ENCODE data around the gene KLHL29.

Gene KLHL29

GRCh38 chr2:23592061-23592685 is 207.2 kb downstream of the KLHL29 start:
- no peaks in the 10 kb centered on the region for H3K9me3 ChIP-seq (ENCODE audit: control insufficient read depth, insufficient read depth, low read length)
- no peak overlapping the region for H3K9ac ChIP-seq (ENCODE audit: low read depth, low read length)
- H3K4me1 ChIP-seq (ENCODE audit: insufficient read depth, low read length): no peaks in the 10 kb centered on the region
- H3K36me3 ChIP-seq (ENCODE audit: insufficient read depth, low read length): no peaks in the 10 kb centered on the region; the same call in 1 of the 2 replicates

GRCh38 chr2:23592898-23593751 is 208.1 kb downstream of the KLHL29 start:
- Histone ChIP-seq H3K9ac (ENCODE audit: low read depth, low read length) (no peak overlapping the region), H3K9me3 (ENCODE audit: control insufficient read depth, insufficient read depth, low read length) (no peaks in the 10 kb centered on the region), H3K36me3 (ENCODE audit: insufficient read depth, low read length) (no peaks in the 10 kb centered on the region; the same call in 1 of the 2 replicates), H3K4me1 (ENCODE audit: insufficient read depth, low read length) (no peaks in the 10 kb centered on the region)

GRCh38 chr2:23593752-23594459 is 208.9 kb downstream of the KLHL29 start:
- H3K36me3 ChIP-seq (ENCODE audit: insufficient read depth, low read length): no peaks in the 10 kb centered on the region; the same call in 1 of the 2 replicates
- no peaks in the 10 kb centered on the region for H3K9me3 ChIP-seq (ENCODE audit: control insufficient read depth, insufficient read depth, low read length)
- no peak overlapping the region for H3K9ac ChIP-seq (ENCODE audit: low read depth, low read length)
- no peaks in the 10 kb centered on the region for H3K4me1 ChIP-seq (ENCODE audit: insufficient read depth, low read length)

- H3K9me3 ChIP-seq (ENCODE audit: control insufficient read depth, insufficient read depth, low read length): no peaks in the 10 kb centered on the region
- no peak overlapping the region for H3K9ac ChIP-seq (ENCODE audit: low read depth, low read length)
- no peaks in the 10 kb centered on the region for H3K4me1 ChIP-seq (ENCODE audit: insufficient read depth, low read length)
- H3K36me3 ChIP-seq (ENCODE audit: insufficient read depth, low read length): no peaks in the 10 kb centered on the region; the same call in 1 of the 2 replicates
These were observed 209.5 kb downstream of the KLHL29 start for GRCh38 chr2:23594460-23594825.

GRCh38 chr2:23595021-23595420 is 210.0 kb downstream of the KLHL29 start:
- Histone ChIP-seq H3K9ac (ENCODE audit: low read depth, low read length) (no peak overlapping the region), H3K4me1 (ENCODE audit: insufficient read depth, low read length) (no peaks in the 10 kb centered on the region), H3K9me3 (ENCODE audit: control insufficient read depth, insufficient read depth, low read length) (no peaks in the 10 kb centered on the region), H3K36me3 (ENCODE audit: insufficient read depth, low read length) (no peaks in the 10 kb centered on the region; the same call in 1 of the 2 replicates)

GRCh38 chr2:23595601-23596251 is 210.7 kb downstream of the KLHL29 start:
- Histone ChIP-seq H3K36me3 (ENCODE audit: insufficient read depth, low read length) (no peaks in the 10 kb centered on the region; the same call in 1 of the 2 replicates), H3K9me3 (ENCODE audit: control insufficient read depth, insufficient read depth, low read length) (no peaks in the 10 kb centered on the region), H3K9ac (ENCODE audit: low read depth, low read length) (no peak overlapping the region), H3K4me1 (ENCODE audit: insufficient read depth, low read length) (no peaks in the 10 kb centered on the region)

GRCh38 chr2:23596316-23596885 is 211.4 kb downstream of the KLHL29 start:
- H3K9me3 ChIP-seq (ENCODE audit: control insufficient read depth, insufficient read depth, low read length): no peaks in the 10 kb centered on the region
- H3K4me1 ChIP-seq (ENCODE audit: insufficient read depth, low read length): no peaks in the 10 kb centered on the region
- no peaks in the 10 kb centered on the region; the same call in 1 of the 2 replicates for H3K36me3 ChIP-seq (ENCODE audit: insufficient read depth, low read length)
- H3K9ac ChIP-seq (ENCODE audit: low read depth, low read length): no peak overlapping the region

- Histone ChIP-seq H3K9ac (ENCODE audit: low read depth, low read length) (no peak overlapping the region), H3K36me3 (ENCODE audit: insufficient read depth, low read length) (no peaks in the 10 kb centered on the region; the same call in 1 of the 2 replicates), H3K9me3 (ENCODE audit: control insufficient read depth, insufficient read depth, low read length) (no peaks in the 10 kb centered on the region), H3K4me1 (ENCODE audit: insufficient read depth, low read length) (no peaks in the 10 kb centered on the region; the same call in 1 of the 2 replicates)
These were observed 212.7 kb downstream of the KLHL29 start for GRCh38 chr2:23597687-23598086.

- H3K36me3 ChIP-seq (ENCODE audit: insufficient read depth, low read length): peaks cover 2% of the 10 kb centered on the region; the same call in 1 of the 2 replicates
- no peak overlapping the region for H3K9ac ChIP-seq (ENCODE audit: low read depth, low read length)
- H3K9me3 ChIP-seq (ENCODE audit: control insufficient read depth, insufficient read depth, low read length): no peaks in the 10 kb centered on the region
- no peaks in the 10 kb centered on the region; the same call in 1 of the 2 replicates for H3K4me1 ChIP-seq (ENCODE audit: insufficient read depth, low read length)
These were observed 214.0 kb downstream of the KLHL29 start for GRCh38 chr2:23599006-23599405.

- Histone ChIP-seq H3K36me3 (ENCODE audit: insufficient read depth, low read length) (0 out of 2 replicates have a peak, but pooled peaks cover 2% of the 10 kb centered on the region), H3K4me1 (ENCODE audit: insufficient read depth, low read length) (no peaks in the 10 kb centered on the region; the same call in 1 of the 2 replicates), H3K9ac (ENCODE audit: low read depth, low read length) (no peak overlapping the region), H3K9me3 (ENCODE audit: control insufficient read depth, insufficient read depth, low read length) (no peaks in the 10 kb centered on the region)
These were observed 214.7 kb downstream of the KLHL29 start for GRCh38 chr2:23599667-23600066.

GRCh38 chr2:23600346-23600745 is 215.4 kb downstream of the KLHL29 start:
- Histone ChIP-seq H3K9me3 (ENCODE audit: control insufficient read depth, insufficient read depth, low read length) (no peaks in the 10 kb centered on the region), H3K36me3 (ENCODE audit: insufficient read depth, low read length) (0 out of 2 replicates have a peak, but pooled peaks cover 2% of the 10 kb centered on the region), H3K4me1 (ENCODE audit: insufficient read depth, low read length) (no peaks in the 10 kb centered on the region; the same call in 1 of the 2 replicates), H3K9ac (ENCODE audit: low read depth, low read length) (no peak overlapping the region)

GRCh38 chr2:23601301-23601965 is 216.5 kb downstream of the KLHL29 start:
- 0 out of 2 replicates have a peak, but pooled peaks cover 2% of the 10 kb centered on the region for H3K36me3 ChIP-seq (ENCODE audit: insufficient read depth, low read length)
- H3K4me1 ChIP-seq (ENCODE audit: insufficient read depth, low read length): no peaks in the 10 kb centered on the region; the same call in 1 of the 2 replicates
- H3K9ac ChIP-seq (ENCODE audit: low read depth, low read length): no peak overlapping the region
- peaks cover under 1% of the 10 kb centered on the region for H3K9me3 ChIP-seq (ENCODE audit: control insufficient read depth, insufficient read depth, low read length)

GRCh38 chr2:23602116-23602515 is 217.1 kb downstream of the KLHL29 start:
- no peak overlapping the region for H3K9ac ChIP-seq (ENCODE audit: low read depth, low read length)
- 0 out of 2 replicates have a peak, but pooled peaks cover 2% of the 10 kb centered on the region for H3K36me3 ChIP-seq (ENCODE audit: insufficient read depth, low read length)
- no peaks in the 10 kb centered on the region; the same call in 1 of the 2 replicates for H3K4me1 ChIP-seq (ENCODE audit: insufficient read depth, low read length)
- peaks cover 3% of the 10 kb centered on the region for H3K9me3 ChIP-seq (ENCODE audit: control insufficient read depth, insufficient read depth, low read length)

Data from ES-I3 (cell line).